Peyer's patch (tissue), 4 donors: Measurements from ENCODE around the gene NETO2.

ENCODE experiments used
- CTCF ChIP-seq, 6 experiments: fragments of 450-650 bp in 4 of 6; fragments of 200-600 bp in 2 of 6; sonication (generic) in 1 of 6; IDR thresholded peaks; one replicate each; pipeline ENCODE4 v1.5.1; 2017 to 2019; ENCODE audit warnings: antibody characterized with exemption in 6 of 6, mild to moderate bottlenecking in 3 of 6, moderate library complexity in 1 of 6
- POLR2A ChIP-seq, 2 donors: fragments of 450-650 bp; IDR thresholded peaks; one replicate each; pipeline ENCODE4 v1.5.1; 2017; ENCODE audit warnings: antibody characterized with exemption in 2 of 2, mild to moderate bottlenecking in 2 of 2, moderate library complexity in 2 of 2

GRCh38 chr16:47144559-47144877 lies 773 bp upstream of the NETO2 start:
- no peak for TF ChIP-seq CTCF (IDR thresholded peaks at IDR 0.05)
- TF ChIP-seq POLR2A (IDR thresholded peaks at IDR 0.05) = no peak
